NCI-H2196 (cell line): ENCODE measurements around the gene IFT122.
"Not testable (repeated sequence)": the region's sequence is repeated elsewhere in the genome, so short reads cannot be mapped to it uniquely, and the experiment has no call there.

Source experiments
- DNase-seq: peaks from one replicate; lab custom pipeline; 2025; ENCODE audit not compliant: unreplicated experiment; lab: John Stamatoyannopoulos, UW

The IFT122 gene

DNA sequence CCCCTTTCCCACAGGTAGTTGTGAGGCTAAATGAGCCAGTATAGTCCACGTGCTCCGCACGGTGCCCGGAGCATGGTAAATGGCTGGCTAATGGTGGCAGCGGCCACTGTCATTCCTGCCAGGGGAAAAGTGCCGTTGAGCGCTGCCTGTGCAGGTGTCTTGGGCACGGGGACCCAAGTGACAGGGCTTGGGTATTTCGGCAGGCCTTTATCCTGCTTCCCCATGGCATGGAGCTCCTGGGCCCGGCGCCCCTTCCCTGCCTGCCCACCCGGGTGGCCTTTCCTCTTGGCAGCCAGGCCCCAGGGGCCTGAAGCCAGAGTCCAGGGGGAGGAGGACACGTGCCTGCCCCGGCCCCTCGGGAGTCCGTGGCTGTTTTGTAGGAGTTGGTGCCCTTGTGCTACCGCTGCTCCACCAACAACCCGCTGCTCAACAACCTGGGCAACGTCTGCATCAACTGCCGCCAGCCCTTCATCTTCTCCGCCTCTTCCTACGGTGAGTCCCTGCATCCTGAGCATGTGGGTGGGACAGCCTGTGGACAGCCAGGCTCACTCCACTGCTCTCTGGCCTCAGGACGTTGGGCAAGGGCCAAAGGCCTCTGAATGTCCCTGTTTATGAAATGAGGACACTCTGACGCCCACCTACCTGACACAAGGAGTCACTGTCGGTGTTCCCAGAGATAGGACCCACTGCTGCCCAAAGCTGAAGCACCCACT, 75.2 kb downstream of the IFT122 start:
- not testable (repeated sequence) for DNase-seq

- not testable (repeated sequence) for DNase-seq
Measured at GRCh38 chr3:129515821-129516432, 75.9 kb downstream of the IFT122 start.

GRCh38 chr3:129517516-129517915, 77.5 kb downstream of the IFT122 start:
- no peak for DNase-seq

DNA sequence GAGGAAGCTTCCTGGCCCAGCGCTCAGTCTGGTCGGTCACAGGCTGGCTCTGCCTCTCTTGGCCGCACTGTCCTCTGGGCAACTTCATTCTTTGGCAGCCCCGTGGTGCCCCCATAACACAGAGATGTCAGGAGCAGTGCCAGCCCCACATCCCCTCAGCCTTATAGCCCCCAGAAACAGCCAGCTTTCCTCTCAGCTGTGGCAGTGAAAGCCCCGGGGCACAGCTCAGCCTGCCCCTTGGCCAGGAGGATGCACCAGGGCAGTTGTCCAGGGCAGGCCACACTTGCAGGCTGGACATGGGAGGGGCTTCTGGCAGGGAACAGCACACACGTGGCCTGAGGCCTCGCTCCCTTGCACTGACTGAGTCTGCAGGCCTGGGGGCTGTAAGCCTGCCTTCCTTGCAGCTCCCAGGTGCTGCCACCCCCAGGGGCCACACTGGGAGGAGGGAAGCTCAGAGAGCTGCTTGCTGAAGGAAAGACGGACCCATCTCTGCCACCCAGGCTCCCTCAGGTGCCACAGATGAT, 78.1 kb downstream of the IFT122 start:
- DNase-seq: no peak

DNA sequence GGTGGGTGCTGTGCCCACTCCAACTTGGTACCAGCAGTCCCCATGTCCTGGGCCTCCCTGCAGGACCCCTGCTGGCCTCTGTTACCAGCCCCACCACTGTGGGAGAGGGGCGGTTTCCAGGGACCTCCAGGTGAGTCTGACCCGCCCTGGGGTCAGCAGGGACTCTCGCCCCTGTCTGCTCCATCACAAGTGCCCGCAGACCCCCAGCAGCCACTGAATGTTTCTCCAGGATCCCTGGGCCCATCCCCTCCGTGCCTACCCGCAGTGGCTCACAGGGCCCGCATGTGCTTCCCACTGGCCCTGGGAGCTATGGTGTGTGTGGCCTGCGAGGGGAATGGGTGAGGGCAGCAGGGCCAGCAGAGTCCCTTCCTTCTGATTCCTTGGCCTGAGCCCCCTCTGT, 78.6 kb downstream of the IFT122 start:
- no peak for DNase-seq

DNA sequence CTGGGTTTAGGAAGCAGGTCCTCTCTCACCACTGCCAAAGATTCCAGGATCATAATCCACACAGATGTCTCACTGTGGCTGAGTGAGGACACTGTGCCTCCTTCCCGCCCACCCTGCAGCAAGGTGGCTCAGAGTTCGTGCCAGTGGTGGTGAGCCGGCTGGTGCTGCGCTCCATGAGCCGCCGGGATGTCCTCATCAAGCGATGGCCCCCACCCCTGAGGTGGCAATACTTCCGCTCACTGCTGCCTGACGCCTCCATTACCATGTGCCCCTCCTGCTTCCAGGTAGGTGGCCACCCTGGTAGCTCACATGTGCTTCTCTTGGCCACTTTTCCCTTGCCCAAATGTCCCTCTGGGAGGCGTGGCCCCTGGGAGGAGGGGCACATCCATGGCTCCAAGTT, 79.4 kb downstream of the IFT122 start:
- no peak for DNase-seq

DNA sequence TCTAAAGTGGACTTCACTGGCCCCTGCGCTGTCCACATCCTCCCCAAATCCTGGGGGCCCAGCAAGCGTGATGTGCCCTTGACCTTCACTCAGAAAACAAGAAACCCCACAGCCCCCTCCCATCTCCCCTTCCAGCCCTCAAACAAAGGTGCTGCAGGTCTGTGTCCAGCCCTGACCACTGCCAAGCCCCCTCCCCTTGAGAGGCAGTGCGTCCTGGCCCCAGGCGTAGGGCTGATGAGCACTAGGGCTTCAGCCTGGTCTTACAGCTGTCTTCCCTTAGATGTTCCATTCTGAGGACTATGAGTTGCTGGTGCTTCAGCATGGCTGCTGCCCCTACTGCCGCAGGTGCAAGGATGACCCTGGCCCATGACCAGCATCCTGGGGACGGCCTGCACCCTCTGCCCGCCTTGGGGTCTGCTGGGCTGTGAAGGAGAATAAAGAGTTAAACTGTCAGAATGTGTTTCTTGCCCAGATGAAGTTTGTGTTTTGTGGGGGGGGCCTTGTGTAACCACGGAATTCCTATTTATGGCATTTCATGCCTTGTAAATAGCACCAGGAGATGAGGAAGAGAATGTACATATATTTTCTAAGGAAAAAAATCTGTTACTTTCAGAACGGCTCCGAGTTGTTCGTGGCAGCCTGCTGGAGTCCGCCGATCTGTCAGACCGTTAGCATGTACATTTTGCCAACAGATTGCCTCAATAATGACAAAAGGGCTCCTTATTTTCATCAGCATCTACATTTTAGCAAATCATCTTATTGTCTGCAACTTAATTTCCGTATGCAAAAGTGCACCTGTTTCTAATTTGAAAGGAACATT, 80.1 kb downstream of the IFT122 start:
- DNase-seq: no peak

DNA sequence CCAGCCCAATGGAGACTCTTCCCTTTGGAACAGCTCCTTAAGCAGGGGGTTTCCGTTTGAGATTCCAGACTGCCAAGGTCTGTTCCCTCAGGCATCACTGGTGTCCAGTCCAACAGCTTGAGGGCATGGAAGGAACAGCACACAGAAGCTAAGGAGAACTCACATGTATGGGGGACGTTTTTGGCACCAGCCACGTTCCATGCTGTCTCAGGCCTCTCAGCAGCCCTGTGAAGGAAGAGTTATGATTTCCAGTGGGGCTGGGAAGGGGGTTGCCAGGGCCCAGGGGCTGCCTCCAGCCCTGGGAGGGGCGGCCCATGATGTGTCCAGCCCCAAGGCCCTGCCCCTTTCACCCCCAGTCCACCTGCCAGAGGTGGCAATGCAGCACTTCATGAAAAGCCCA, 80.9 kb downstream of the IFT122 start:
- DNase-seq: no peak

DNA sequence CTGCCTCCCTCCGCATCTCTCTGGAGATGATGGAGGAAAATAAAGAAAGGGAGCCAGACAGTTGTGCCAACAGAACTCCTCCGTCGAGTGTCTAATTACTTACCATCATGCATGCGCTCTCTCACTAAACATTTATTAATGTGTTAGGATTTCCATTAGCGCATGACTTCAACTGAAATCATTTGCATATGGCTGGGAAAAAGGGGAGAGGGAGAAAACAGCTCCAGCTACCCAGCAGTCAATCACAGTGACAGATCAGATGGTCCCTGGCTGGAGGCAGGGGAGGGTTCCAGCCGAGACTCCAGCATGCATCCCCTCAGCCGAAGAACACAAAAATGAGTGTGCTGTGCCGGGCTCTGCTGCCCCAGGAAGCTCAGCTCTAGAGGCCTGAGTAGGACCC, 81.6 kb downstream of the IFT122 start:
- no peak for DNase-seq

DNA sequence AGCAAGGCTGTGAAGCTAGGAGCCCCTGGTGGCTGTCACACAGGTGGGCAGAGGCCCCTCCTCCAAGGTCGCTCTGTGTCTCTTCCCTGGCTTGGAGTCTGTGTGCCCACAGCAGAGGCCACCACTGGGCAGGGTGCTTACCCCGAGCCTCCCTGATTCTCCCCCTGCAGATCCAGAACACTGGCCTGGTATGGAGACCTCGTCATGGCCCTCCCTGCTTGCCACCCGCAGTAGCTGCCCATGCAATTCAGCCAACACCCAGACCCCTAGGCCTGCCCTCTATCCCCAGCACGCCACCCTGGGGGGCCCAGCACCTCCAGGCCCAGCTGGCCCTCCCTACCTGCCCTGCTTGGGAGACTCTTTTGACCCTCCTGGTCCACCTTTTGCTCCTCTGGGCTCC, 82.9 kb downstream of the IFT122 start:
- DNase-seq: no peak

GRCh38 chr3:129524081-129524480, 84.1 kb downstream of the IFT122 start:
- no peak for DNase-seq

DNA sequence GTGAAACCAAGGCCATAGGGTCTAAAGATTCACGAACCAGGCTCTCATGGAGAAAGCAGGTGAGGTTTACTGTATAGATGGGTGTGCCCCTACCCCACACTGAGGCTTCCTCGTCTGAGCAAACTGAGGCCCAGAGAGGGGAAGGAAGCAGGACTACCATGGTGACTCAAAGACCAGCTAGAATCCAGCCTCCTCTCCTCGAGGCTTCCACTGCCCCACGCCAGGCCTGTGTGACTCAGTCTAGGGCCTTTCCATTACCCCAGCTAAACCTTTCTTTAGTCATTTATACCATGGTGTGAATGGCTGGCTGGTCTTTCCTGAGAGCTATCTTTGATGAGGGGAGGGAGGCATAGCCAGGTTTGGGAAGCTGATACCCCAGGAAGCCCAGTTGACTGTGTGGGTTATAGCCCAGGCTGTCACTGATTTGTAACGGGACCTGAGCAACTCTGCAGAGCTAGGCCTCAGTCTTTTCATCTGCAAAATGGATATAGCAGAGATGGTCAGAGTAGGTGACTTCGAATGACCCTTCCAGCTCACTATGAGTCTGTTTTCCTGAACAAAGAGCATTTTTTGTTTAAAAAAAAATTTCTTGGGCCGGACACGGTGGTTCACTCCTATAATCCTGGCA, 85.4 kb downstream of the IFT122 start:
- no peak for DNase-seq

DNA sequence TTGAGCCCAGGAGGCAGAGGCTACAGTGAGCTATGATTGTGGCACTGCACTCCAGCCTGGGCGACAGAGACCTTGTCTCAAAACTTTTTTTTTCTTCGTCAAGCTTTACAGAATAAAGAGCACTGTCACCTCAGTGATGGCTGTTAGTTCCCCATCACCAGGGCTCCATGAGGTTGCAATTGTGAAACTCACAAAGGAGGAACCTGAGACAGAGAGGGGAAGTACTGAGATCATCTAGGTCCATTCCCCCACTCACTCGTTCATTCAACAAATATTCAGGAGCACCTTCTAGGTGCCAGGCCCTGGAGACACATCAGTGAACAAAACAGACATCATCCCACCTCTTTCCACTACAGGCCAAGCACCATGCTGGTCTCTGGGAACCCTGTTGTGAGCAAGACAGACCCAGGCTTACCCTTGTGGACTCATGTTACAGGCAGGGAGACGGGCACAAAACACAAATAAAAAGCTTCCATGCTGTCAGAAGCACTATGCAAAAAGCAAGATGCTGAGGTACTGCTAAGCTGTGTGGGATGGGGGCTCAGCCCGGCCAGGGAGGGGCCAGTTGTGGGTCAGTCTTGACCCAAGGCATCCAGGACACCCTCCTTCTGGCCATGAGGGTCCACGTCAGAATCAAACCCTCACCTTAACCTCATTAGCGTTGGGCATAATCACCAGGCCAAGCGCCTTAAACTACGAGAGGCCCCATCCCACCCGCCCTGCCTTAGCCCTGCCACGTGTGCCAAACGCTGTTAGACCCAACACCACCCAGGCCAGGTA, 86.3 kb downstream of the IFT122 start:
- DNase-seq: no peak

DNA sequence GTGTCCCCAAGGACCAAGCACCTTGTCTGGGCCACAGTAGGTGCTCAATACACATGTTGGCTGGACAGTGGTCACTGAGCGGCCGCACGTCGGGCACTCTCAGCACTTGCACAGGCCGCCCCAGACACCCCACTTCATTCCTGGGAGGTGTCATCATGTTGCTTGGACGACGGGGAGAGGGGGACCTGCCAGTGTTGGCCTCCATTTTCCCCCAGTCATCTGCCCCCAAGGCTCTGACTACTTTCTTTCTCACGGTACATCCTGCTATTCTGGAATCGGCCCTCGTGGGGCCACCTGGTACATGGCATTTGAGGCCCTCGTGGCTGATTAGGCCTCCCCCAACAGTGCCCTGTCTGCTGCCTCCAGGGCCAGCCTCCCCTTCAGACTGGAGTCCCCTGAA, 87.2 kb downstream of the IFT122 start:
- DNase-seq: no peak

DNA sequence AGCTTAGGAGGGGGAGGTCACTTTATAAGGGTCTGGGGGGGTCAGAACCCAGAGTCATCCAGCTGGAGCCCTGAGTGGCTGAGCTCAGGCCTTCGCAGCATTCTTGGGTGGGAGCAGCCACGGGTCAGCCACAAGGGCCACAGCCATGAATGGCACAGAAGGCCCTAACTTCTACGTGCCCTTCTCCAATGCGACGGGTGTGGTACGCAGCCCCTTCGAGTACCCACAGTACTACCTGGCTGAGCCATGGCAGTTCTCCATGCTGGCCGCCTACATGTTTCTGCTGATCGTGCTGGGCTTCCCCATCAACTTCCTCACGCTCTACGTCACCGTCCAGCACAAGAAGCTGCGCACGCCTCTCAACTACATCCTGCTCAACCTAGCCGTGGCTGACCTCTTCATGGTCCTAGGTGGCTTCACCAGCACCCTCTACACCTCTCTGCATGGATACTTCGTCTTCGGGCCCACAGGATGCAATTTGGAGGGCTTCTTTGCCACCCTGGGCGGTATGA, 88.6 kb downstream of the IFT122 start, which contains the start of gene RHO:
Gene RHO (plus strand): TSS at position 51 of the 512 bp plus-strand sequence. CDS start 95 bp downstream, at position 146.
- no peak for DNase-seq

DNA sequence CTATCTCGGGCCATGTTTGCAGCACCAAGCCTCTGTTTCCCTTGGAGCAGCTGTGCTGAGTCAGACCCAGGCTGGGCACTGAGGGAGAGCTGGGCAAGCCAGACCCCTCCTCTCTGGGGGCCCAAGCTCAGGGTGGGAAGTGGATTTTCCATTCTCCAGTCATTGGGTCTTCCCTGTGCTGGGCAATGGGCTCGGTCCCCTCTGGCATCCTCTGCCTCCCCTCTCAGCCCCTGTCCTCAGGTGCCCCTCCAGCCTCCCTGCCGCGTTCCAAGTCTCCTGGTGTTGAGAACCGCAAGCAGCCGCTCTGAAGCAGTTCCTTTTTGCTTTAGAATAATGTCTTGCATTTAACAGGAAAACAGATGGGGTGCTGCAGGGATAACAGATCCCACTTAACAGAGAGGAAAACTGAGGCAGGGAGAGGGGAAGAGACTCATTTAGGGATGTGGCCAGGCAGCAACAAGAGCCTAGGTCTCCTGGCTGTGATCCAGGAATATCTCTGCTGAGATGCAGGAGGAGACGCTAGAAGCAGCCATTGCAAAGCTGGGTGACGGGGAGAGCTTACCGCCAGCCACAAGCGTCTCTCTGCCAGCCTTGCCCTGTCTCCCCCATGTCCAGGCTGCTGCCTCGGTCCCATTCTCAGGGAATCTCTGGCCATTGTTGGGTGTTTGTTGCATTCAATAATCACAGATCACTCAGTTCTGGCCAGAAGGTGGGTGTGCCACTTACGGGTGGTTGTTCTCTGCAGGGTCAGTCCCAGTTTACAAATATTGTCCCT, 89.6 kb downstream of the IFT122 start:
- no peak for DNase-seq

GRCh38 chr3:129530251-129530791, 90.3 kb downstream of the IFT122 start:
- DNase-seq: no peak

GRCh38 chr3:129530821-129531220, 90.8 kb downstream of the IFT122 start:
- DNase-seq: no peak

GRCh38 chr3:129531699-129532098, 91.7 kb downstream of the IFT122 start:
- DNase-seq: no peak
